Neural progenitor cell (in vitro differentiated cells): Measurements from ENCODE around the gene WWOX. TPM values are rescaled to one million over a fixed set of nuclear protein-coding genes. Genes with fewer than 3 reads are reported as not detected.

Source experiments
- DNase-seq: peaks from one replicate; pipeline ENCODE4 v3.0.0-alpha.2; 2016; ENCODE audit warnings: low spot score
- H2AFZ ChIP-seq: fragments of 200-600 bp; sonication (generic); replicated peaks from 2 replicates; pipeline ENCODE4 v1.6.1; 2016; ENCODE audit warnings: antibody characterized with exemption
- H3F3A ChIP-seq: fragments of 200-600 bp; sonication (generic); 2 replicates; pipeline ENCODE4 v1.6.1; 2016; ENCODE audit warnings: antibody characterized with exemption, low read depth
- H3K27ac ChIP-seq: fragments of 200-600 bp; sonication (generic); 2 replicates; pipeline ENCODE4 v1.5.1; 2016; ENCODE audit warnings: mild to moderate bottlenecking
- H3K27me3 ChIP-seq: fragments of 200-600 bp; sonication (generic); 2 replicates; pipeline ENCODE4 v1.6.1; 2016; ENCODE audit warnings: mild to moderate bottlenecking, moderate library complexity
- H3K36me3 ChIP-seq: fragments of 200-600 bp; sonication (generic); 2 replicates; pipeline ENCODE4 v1.5.1; 2016
- H3K4me1 ChIP-seq: fragments of 200-600 bp; sonication (generic); 2 replicates; pipeline ENCODE4 v1.6.1; 2016; ENCODE audit warnings: mixed run types
- H3K4me2 ChIP-seq: fragments of 200-600 bp; sonication (generic); 2 replicates; pipeline ENCODE4 v1.6.1; 2016
- H3K4me3 ChIP-seq: fragments of 200-600 bp; sonication (generic); 2 replicates; pipeline ENCODE4 v1.5.1; 2016
- H3K79me2 ChIP-seq: fragments of 200-600 bp; sonication (generic); 2 replicates; pipeline ENCODE4 v1.6.1; 2016; ENCODE audit warnings: low read depth
- H3K9ac ChIP-seq: fragments of 200-600 bp; sonication (generic); 2 replicates; pipeline ENCODE4 v1.6.1; 2016
- H3K9me3 ChIP-seq: fragments of 200-600 bp; sonication (generic); 2 replicates; pipeline ENCODE4 v1.5.1; 2016; ENCODE audit warnings: low read depth
- H4K20me1 ChIP-seq: fragments of 200-600 bp; sonication (generic); 2 replicates; pipeline ENCODE4 v1.6.1; 2016; ENCODE audit warnings: low read depth
- H3K27ac Mint-ChIP-seq: 3 replicates; pipeline ENCODE4 v1.8.0; 2021; ENCODE audit warnings: mixed read lengths
- H3K27me3 Mint-ChIP-seq: 2 replicates; pipeline ENCODE4 v1.8.0; 2022; ENCODE audit warnings: low read depth, mild to moderate bottlenecking, inconsistent platforms, moderate library complexity, mixed read lengths; ENCODE audit not compliant: insufficient read depth
- H3K36me3 Mint-ChIP-seq: 3 replicates; pipeline ENCODE4 v1.8.0; 2021; ENCODE audit warnings: mixed read lengths
- H3K4me1 Mint-ChIP-seq: 3 replicates; pipeline ENCODE4 v1.8.0; 2021; ENCODE audit warnings: mixed read lengths
- H3K4me3 Mint-ChIP-seq: 3 replicates; pipeline ENCODE4 v1.8.0; 2021; ENCODE audit warnings: mild to moderate bottlenecking, moderate library complexity, mixed read lengths
- H3K9me3 Mint-ChIP-seq: 3 replicates; pipeline ENCODE4 v1.8.0; 2020; ENCODE audit warnings: mixed read lengths
- CTCF ChIP-seq: fragments of 200-600 bp; sonication (generic); IDR thresholded peaks from 2 replicates; pipeline ENCODE4 v1.5.1; 2017; ENCODE audit warnings: antibody characterized with exemption, mild to moderate bottlenecking
- EZH2 ChIP-seq: fragments of 200-600 bp; sonication (generic); IDR thresholded peaks from 2 replicates; pipeline ENCODE4 v1.6.1; 2017; ENCODE audit warnings: antibody characterized with exemption, mild to moderate bottlenecking, moderate library complexity
- EZH2phosphoT487 ChIP-seq: fragments of 200-600 bp; sonication (generic); IDR thresholded peaks from 2 replicates; pipeline ENCODE4 v1.6.1; 2017; ENCODE audit warnings: antibody characterized with exemption
- total RNA-seq: library from RNA; depleted of rRNA; stranded (reverse); fragments of >200 nt; gene quantifications from 2 replicates; pipeline ENCODE4 v1.2.3, GENCODE V29; 2015; ENCODE audit warnings: low replicate concordance

WWOX gene
- total RNA-seq, 1 donor from 2014 or later: 63.7 TPM

- H3K27me3 ChIP-seq: no peaks in the 10 kb centered on the region
- H3K9me3 Mint-ChIP-seq: peaks cover under 1% of the 10 kb centered on the region
Measured at GRCh38 chr16:78352184-78352583, 252.7 kb downstream of the WWOX start.

DNA sequence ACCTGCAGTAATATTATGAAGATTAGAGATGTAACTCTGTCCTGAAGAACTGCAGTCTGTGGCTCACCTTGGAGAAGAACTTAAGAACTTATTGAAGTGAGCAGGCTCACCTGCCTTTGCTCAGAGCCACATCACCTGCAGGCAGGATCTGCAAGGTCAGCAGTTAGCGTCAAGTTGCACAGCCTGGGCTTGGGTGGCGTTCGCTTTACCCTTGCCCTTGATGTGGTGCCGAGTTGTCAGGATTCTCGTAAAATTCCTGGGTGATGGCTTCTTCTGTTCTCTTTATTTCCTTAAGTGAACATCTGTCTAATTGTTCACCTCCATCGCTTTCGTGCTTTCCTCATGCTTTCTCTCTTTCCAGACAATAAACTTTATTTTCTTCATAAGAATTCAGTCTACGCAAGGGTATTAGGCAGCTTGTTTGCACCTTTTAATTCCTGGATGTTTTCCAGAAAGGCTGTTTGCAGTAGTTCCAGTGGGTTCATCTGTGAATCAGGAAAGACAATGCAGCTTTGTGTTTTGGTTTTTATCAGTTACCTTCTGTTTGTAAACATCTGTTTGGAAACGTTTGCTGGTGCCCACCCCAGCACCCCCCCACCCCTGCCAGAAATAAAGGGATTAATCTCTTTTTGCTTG is 254.3 kb downstream of the WWOX start:
- H3K9me3 ChIP-seq: no peaks in the 10 kb centered on the region
- H3K4me3 Mint-ChIP-seq: no peak overlapping the region

More at GRCh38 chr16:78352184-78352583, 252.7 kb downstream of the WWOX start:
- H3K4me3 Mint-ChIP-seq: no peak overlapping the region
- Histone ChIP-seq H3K27ac (no peak overlapping the region), H3K4me3 (no peak overlapping the region), H3K4me2 (no peak overlapping the region), H3K4me1 (no peaks in the 10 kb centered on the region), H3K9ac (no peak overlapping the region), H3K36me3 (no peaks in the 10 kb centered on the region), H3K79me2 (no peaks in the 10 kb centered on the region), H3K9me3 (no peaks in the 10 kb centered on the region), H2AFZ (no peak overlapping the region), H4K20me1 (no peaks in the 10 kb centered on the region), H3F3A (no peaks in the 10 kb centered on the region)
- no peaks in the 10 kb centered on the region for H3K4me1 Mint-ChIP-seq
- H3K36me3 Mint-ChIP-seq: peaks cover 2% of the 10 kb centered on the region
- H3K27me3 Mint-ChIP-seq: peaks cover 6% of the 10 kb centered on the region
- DNase-seq: no peak
- TF ChIP-seq CTCF (no peak), EZH2 (no peak), EZH2phosphoT487 (no peak)
- no peak overlapping the region for H3K27ac Mint-ChIP-seq

GRCh38 chr16:78362524-78363135 is 263.2 kb downstream of the WWOX start:
- H3K9me3 Mint-ChIP-seq: no peaks in the 10 kb centered on the region
- no peak for TF ChIP-seq CTCF
- no peak for TF ChIP-seq EZH2phosphoT487
- no peak for TF ChIP-seq EZH2
- H3K9me3 ChIP-seq: no peaks in the 10 kb centered on the region
- no peaks in the 10 kb centered on the region for H3K79me2 ChIP-seq
- no peak overlapping the region for H3K4me2 ChIP-seq
- no peaks in the 10 kb centered on the region for H3K36me3 ChIP-seq
- H3K27ac ChIP-seq: no peak overlapping the region
- no peaks in the 10 kb centered on the region for H3K27me3 Mint-ChIP-seq
- H4K20me1 ChIP-seq: no peaks in the 10 kb centered on the region
- peaks cover 9% of the 10 kb centered on the region for H3K4me1 Mint-ChIP-seq
- DNase-seq: no peak
- H3K4me3 ChIP-seq: no peak overlapping the region
- H3K27me3 ChIP-seq: no peaks in the 10 kb centered on the region
- no peak overlapping the region for H3K4me3 Mint-ChIP-seq
- no peak overlapping the region for H3K27ac Mint-ChIP-seq
- peaks cover 1% of the 10 kb centered on the region for H3K36me3 Mint-ChIP-seq
- H3F3A ChIP-seq: no peaks in the 10 kb centered on the region
- no peak overlapping the region for H2AFZ ChIP-seq
- H3K9ac ChIP-seq: no peak overlapping the region
- no peaks in the 10 kb centered on the region for H3K4me1 ChIP-seq

More for the DNA sequence above, 254.3 kb downstream of the WWOX start:
- H3K4me3 ChIP-seq: no peak overlapping the region
- H3K27ac Mint-ChIP-seq: no peak overlapping the region
- H3K27me3 ChIP-seq: no peaks in the 10 kb centered on the region
- H3K36me3 ChIP-seq: no peaks in the 10 kb centered on the region
- peaks cover 2% of the 10 kb centered on the region for H3K36me3 Mint-ChIP-seq
- H3F3A ChIP-seq: no peaks in the 10 kb centered on the region
- peaks cover 6% of the 10 kb centered on the region for H3K27me3 Mint-ChIP-seq
- no peak for TF ChIP-seq EZH2phosphoT487
- H4K20me1 ChIP-seq: no peaks in the 10 kb centered on the region
- H3K79me2 ChIP-seq: no peaks in the 10 kb centered on the region
- H2AFZ ChIP-seq: no peak overlapping the region
- DNase-seq: no peak
- H3K27ac ChIP-seq: no peak overlapping the region
- no peaks in the 10 kb centered on the region for H3K4me1 ChIP-seq
- H3K9me3 Mint-ChIP-seq: no peaks in the 10 kb centered on the region
- no peak overlapping the region for H3K4me2 ChIP-seq
- no peaks in the 10 kb centered on the region for H3K4me1 Mint-ChIP-seq
- no peak overlapping the region for H3K9ac ChIP-seq
